ENCODE measurements around the gene MKKS. TPM values are rescaled to one million over a fixed set of nuclear protein-coding genes. Genes with fewer than 3 reads are reported as not detected.
A peak's percentile ranks its signal among the peaks of the same experiment; 100 is the strongest.

The MKKS gene
- 7.9 TPM for total RNA-seq

- DNase-seq: peak; percentile 96
These were observed at the start of gene MKKS for GRCh38 chr20:10433623-10434466. Gene MKKS (minus strand): TSS chr20:10434222. CDS start chr20:10413514, 20,708 bp downstream.

DNA sequence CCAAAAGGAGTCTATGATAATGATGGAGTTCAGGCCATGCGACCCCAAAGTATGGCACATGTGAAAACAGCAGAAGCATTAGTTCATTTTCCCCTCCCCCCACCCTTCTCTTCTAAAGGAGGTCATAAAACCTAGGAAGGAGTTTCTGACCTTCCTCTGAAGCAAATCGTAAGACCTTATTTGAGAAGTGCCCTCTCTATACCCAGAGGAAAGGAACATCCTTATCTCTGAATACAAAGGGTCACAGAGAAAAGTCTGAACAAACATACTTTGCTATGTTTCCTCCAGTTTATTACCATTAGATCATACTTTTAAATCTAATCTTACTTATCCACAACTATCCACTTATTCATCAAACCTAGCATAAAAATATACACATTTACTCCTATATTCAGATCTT is 49.7 kb upstream of the MKKS start:
- no peak for DNase-seq

- no peak for DNase-seq
These were observed 47.7 kb upstream of the MKKS start for GRCh38 chr20:10481676-10482075.

DNA sequence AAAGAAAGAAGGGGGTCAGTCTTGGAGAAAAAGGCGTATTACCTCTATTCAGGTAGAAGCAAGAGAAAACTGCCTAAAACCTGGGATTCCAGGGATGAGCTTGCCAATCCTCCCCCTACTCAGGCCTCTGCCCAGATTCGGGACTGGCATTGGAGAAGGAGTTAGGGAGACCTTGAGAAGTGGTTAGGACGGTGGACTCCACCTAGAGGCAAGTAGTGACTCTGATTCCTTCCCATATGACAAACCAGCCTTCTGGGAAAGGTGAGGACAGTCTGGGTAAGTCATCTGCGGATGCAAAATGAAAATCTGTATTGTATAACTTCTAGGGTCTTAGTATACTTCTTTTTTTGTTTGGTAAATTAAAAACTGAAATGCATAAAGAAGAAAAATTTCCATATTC is 44.9 kb upstream of the MKKS start:
- DNase-seq: no peak

DNA sequence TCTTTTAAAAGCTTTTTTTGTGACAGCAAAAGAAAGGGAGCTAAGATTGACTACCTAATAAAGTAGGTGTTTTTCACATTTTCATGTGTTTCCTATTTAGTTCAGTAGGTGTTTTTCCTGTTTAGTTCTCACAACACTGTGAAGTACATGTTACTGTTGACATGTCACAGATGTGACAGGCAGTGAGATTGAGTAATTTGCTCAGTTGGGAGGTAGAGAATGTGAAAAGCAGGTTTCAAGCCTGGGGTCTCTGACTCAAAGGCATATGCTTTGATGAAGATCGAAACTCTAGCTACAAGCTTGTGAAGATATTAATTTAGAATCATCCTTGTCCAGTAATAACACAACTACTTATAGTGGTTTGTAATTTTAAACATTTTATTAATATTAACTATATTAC is 44.2 kb upstream of the MKKS start:
- DNase-seq: no peak

DNA sequence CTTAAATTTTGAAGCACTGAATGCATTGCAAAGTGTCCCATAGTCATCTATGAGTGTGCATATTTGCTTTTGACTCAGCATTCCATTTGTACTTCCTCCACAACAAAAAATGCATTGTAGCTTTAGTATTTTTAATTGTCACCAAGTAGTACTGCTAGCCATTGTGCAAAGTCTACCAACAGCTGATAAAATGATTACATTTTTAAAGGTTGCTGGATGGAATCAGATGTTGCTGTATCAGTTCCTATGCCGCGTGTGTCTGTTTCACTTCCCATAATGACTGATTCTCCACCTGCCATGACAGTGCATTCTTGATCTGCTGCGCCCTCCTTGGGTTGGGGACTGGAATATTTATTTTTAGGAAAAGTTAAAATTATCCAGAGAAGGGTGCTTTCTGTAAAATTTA is 42.3 kb upstream of the MKKS start:
- no peak for DNase-seq

DNA sequence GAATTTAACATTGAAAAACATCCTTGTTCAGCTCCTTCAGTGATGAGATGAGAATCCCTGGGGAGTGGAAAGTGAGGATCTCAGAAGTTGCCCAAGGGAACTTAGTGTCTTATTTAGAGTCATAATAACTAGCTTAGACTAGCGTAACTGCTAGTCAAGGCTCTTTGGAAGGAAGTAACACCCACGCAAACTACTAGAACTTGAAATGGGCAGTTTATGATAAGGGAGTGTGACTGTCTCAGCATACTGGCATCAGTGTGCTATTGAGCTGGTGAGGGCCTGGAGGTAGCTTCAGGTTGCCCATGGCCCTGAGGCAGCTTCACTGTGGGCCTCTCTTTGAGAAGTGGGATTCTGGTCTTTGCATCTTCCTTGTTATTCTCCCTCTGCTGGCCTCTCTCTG is 41.2 kb upstream of the MKKS start:
- no peak for DNase-seq

DNA sequence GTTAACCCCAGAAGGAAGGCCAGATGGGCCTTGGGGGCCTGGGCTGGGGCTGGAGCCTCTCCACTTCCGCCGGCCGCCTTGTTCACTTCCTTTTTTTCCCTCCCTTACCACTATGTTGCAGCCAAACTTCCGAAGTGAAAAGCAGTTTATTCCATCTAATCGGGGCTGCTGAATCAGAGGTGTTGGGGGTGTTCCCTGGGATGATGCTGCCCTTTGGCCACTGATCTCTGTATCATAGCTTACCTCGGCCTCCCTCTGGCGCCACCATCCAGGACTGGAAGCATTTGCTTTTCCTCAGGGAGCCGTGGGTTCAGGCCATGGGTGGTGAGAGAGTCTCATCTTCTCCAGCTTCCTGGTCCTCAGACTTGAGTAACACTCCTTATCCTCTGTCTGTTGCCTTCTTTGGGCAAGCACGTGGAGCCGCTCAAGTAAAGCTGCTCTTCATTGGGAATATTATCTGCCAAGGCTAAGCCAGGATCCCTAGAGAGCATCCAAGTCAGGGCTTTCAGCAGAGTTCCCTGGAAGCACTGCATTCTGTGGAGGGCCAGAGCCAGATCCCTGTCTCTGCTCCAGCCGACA is 40.7 kb upstream of the MKKS start:
- no peak for DNase-seq

GRCh38 chr20:10472871-10473270 is 38.8 kb upstream of the MKKS start:
- no peak for DNase-seq

GRCh38 chr20:10470276-10470675 is 36.3 kb upstream of the MKKS start:
- no peak for DNase-seq

DNA sequence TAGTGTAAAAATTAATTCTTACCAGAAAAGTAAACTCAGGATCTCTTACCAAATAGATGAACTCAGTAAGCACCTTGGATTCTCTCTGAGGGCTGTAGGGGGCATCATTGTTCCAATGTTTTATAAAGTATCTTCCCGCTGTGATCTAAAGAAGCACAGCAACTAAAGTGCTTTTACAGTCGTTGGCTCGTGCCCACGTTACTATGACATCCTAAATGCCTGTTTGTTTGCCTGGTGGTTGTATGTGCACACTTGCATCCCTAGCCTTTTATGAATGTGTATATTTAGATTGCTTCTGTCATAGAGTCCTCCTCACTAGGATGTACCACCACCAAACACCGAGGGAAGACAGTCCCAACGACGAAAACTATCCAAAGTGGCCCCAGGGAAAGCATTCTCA is 35.6 kb upstream of the MKKS start:
- peak; percentile 94 for DNase-seq

GRCh38 chr20:10469056-10469455 is 35.0 kb upstream of the MKKS start:
- DNase-seq: no peak

GRCh38 chr20:10468340-10468845 is 34.4 kb upstream of the MKKS start:
- DNase-seq: no peak

DNA sequence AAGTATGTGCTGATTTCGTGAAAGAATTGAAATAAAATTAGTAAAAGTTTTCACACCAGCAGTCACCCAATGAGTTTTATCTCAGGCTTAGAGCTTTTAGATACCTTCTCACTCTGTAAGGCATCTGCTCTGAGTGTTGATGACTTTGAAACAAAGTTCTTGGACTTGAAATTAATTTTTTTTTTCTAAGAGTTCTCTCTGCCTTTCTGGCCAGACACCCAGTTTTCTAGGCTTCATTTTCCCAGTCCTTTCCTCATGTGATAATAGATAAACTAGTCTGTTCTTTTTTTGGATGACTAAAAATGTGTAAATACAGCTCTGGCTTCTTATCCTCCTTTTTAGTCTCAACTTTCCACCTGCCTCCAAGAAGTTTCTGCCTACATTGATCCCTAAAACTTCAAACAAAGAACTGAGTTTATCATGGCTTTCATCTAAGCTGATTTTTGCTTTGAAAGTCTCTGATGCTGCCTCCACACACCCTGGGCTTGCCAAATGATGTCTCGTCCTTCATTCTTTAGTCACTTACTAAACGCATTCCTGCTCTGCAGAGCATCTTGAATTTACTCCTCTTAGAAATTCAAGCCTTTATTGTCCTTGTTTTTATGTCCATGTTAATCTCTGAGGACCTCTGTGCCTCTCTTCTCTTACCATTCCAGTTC is 33.8 kb upstream of the MKKS start:
- no peak for DNase-seq

GRCh38 chr20:10466855-10467254 is 32.8 kb upstream of the MKKS start:
- DNase-seq: no peak

DNA sequence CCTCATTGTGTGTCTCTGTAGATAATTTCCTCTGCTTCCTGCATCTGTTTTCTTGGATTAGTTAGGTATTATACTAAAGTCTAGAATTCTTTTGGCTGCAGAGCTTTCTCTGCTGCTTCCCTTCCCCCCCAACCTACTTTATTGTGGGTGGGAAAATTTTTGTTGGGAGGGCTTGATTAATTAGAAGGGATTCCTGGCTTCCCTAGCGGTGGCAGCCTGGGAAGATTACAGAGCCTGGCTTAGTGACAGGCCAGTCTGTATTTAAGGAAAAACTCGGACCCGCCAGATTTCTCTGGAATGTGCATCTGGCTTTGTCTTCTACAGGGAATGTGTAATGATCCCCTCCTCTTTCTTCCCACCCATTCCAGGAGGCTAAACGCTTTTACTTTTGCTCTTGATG is 32.3 kb upstream of the MKKS start:
- peak; percentile 49 for DNase-seq

GRCh38 chr20:10465135-10465534 is 31.1 kb upstream of the MKKS start:
- no peak for DNase-seq

DNA sequence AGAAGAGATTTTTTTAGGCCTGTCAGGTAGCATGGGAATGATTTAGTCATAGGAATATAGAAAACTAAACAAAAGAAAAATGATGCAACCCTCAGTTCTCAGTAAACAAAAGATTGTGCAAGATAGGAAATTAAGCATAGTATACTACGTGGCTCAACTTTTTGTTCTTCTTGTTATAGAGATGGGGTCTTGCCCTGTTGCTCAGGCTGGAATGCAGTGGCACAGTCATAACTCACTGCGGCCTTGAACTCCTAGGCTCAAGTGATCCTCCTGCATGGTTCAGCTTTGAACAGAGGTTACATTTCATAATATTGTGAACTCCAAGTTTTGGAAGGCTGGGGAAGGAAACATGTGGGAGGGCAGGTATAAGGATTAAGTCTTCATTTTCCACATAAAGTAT is 29.6 kb upstream of the MKKS start:
- DNase-seq: no peak

- no peak for DNase-seq
These were observed 28.5 kb upstream of the MKKS start for GRCh38 chr20:10462516-10462915.

DNA sequence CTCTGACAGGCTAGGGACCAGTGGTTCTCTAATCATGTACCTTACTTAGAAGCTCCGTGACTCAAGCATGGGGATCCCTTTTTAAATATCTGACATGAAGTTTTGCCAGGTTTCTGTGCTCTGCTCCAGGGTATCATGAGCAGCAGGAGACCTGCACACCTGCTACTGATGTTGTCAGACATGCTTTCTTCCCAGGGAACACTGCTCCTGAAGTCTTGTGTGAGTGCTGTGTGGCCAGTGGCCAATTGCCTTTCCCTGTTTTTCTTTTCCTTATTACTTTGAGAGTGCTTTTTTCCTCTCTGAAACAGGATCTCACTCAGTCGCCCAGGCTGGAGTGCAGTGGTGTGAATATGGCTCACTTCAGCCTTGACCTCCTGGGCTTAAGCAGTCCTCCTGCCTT is 27.5 kb upstream of the MKKS start:
- DNase-seq: no peak

DNA sequence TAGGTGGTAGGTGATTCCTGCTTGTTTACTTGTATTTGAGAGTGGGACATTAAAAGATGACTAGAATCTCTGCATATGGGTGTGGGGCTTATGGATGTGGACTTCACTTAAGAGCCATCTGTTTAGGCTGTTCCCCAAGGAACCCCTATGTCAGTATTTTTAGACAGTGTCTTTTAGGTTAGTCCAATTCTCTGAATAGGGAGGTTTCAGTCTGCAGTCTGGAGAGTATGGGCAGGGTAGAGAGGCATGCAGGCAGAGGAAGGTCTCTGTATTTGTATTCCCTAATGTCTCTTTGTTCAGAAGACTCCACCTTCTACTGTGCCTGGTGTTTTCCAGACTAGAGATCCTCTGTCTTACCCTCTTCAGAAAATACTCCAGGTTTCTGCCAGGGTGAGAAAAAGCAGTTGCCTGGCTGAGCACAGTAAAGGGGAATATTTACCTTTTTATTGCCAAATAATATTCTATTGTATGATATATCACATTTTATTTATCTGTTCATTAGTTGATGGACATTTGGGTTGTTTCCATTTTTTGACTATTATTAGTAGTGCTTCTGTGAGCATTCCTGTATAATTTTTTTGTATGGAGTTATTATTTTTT is 20.2 kb upstream of the MKKS start:
- DNase-seq: no peak

- DNase-seq: no peak
These were observed 19.2 kb upstream of the MKKS start for GRCh38 chr20:10453241-10453640.

DNA sequence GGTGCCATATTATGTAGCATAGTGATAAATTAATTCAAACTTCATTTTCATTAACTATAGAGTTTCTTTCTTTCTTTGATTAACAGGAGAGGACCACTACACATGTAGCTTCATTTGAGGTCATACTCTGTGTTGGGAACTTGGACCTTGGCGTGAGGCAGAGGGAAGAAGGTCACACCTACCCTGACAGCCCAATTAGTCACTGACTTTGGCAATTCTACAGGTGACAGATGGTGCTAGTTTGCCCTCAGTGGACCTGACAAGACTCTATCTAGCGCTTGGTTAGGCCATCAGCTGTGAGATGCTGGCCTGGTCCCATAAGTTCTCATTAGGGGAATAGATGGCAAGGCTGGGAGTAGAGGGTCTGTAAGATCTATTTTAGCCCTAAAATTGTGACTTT is 15.2 kb upstream of the MKKS start:
- no peak for DNase-seq

All from skin of body (tissue), 2 donors.